Progenitor cell of endocrine pancreas (in vitro differentiated cells): ENCODE results near the gene NAA40. TPM values are rescaled to one million over a fixed set of nuclear protein-coding genes. Genes with fewer than 3 reads are reported as not detected.
"Not testable (repeated sequence)": the region's sequence is repeated elsewhere in the genome, so short reads cannot be mapped to it uniquely, and the experiment has no call there.

Experiments
- DNase-seq: peaks from one replicate; pipeline ENCODE4 v3.0.0; 2021; ENCODE audit warnings: low spot score; ENCODE audit not compliant: unreplicated experiment
- H3K27ac Mint-ChIP-seq: 2 replicates; pipeline ENCODE4 v1.8.0; 2021; ENCODE audit warnings: mild to moderate bottlenecking, moderate library complexity, mixed read lengths
- H3K27me3 Mint-ChIP-seq: 2 replicates; pipeline ENCODE4 v1.8.0; 2021; ENCODE audit warnings: mixed read lengths
- H3K36me3 Mint-ChIP-seq: 2 replicates; pipeline ENCODE4 v1.8.0; 2022; ENCODE audit warnings: mixed read lengths; ENCODE audit not compliant: insufficient read depth
- H3K4me1 Mint-ChIP-seq: 2 replicates; pipeline ENCODE4 v1.8.0; 2021; ENCODE audit warnings: low read depth, mixed read lengths
- H3K4me3 Mint-ChIP-seq: 2 replicates; pipeline ENCODE4 v1.8.0; 2021; ENCODE audit warnings: low read depth, mild to moderate bottlenecking, moderate library complexity, mixed read lengths
- H3K9me3 Mint-ChIP-seq: 2 replicates; pipeline ENCODE4 v1.8.0; 2021; ENCODE audit warnings: low read depth, mixed read lengths
- total RNA-seq: library from RNA; stranded (reverse); gene quantifications from 2 replicates; pipeline ENCODE4 v1.2.1, GENCODE V29; 2021
- TF ChIP-seq, protein P1 (sequence below): fragments of 200-600 bp; sonication (generic); IDR thresholded peaks from one replicate; pipeline ENCODE4 v1.5.0; 2021; ENCODE audit warnings: antibody characterized with exemption, mild to moderate bottlenecking; ENCODE audit not compliant: unreplicated experiment

NAA40 gene
- total RNA-seq, 1 donor from 2014 or later: 60.6 TPM

DNA sequence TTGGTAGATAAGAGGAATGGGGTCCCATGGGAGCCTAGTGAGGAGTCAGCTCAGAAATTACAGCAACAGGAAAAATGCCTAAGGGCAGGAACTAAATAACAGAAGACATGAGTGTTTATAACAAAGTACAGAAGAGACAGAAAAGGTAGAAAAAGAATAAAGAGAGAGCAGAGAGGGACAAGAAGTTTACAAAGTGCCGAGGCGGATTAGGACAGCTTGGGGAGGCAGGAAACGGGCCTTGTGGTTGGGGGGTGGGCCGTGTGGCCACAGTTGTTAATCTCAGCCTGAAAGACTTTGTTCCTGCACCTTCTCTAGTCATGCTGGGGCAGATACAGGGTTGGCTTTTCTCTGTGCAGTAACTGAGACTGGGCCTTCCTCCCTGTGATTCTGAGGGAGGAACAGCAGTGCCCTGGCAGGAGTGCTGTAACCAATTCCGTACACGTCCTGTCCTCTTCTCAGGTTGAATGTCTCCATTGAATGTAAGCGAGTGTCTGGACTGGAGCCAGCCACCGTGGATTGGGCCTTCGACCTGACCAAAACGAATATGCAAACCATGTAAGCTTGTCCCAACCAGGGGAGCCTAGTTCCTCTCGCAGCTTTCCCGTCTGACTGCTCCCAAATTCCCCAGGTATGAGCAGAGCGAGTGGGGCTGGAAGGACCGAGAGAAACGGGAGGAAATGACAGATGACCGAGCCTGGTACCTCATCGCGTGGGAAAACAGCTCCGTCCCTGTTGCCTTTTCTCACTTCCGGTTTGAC is 13.2 kb downstream of the NAA40 start:
- H3K9me3 Mint-ChIP-seq: no peaks in the 10 kb centered on the region
- no peak overlapping the region for H3K4me3 Mint-ChIP-seq
- no peaks in the 10 kb centered on the region for H3K27me3 Mint-ChIP-seq
- TF ChIP-seq, protein P1, sequence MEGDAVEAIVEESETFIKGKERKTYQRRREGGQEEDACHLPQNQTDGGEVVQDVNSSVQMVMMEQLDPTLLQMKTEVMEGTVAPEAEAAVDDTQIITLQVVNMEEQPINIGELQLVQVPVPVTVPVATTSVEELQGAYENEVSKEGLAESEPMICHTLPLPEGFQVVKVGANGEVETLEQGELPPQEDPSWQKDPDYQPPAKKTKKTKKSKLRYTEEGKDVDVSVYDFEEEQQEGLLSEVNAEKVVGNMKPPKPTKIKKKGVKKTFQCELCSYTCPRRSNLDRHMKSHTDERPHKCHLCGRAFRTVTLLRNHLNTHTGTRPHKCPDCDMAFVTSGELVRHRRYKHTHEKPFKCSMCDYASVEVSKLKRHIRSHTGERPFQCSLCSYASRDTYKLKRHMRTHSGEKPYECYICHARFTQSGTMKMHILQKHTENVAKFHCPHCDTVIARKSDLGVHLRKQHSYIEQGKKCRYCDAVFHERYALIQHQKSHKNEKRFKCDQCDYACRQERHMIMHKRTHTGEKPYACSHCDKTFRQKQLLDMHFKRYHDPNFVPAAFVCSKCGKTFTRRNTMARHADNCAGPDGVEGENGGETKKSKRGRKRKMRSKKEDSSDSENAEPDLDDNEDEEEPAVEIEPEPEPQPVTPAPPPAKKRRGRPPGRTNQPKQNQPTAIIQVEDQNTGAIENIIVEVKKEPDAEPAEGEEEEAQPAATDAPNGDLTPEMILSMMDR: no peak
- DNase-seq: no peak
- H3K36me3 Mint-ChIP-seq: peaks cover 9% of the 10 kb centered on the region
- H3K27ac Mint-ChIP-seq: no peak overlapping the region
- no peaks in the 10 kb centered on the region for H3K4me1 Mint-ChIP-seq

DNA sequence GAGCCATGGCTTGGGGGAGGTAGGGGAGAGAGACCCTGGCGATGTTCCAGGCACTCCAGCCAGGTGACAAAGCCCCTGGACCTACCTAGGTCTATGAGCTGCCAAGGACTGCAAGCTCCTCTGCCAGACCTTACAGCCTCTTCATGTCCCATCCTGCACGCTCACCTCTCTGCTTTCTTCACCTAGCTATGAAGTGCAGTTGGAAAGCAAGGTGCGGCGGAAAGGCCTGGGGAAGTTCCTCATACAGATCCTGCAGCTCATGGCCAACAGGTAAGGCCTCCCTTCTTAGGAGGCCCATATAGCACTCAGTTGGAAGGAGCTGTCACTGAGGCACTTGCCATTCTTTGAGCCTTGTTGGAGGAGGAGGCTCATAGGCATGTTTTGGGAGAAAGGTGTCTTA is 13.8 kb downstream of the NAA40 start:
- Mint-ChIP-seq H3K9me3 (no peaks in the 10 kb centered on the region), H3K36me3 (peaks cover 9% of the 10 kb centered on the region), H3K4me3 (no peak overlapping the region), H3K4me1 (no peaks in the 10 kb centered on the region), H3K27me3 (no peaks in the 10 kb centered on the region), H3K27ac (no peak overlapping the region)
- TF ChIP-seq, protein P1: no peak
- DNase-seq: no peak

DNA sequence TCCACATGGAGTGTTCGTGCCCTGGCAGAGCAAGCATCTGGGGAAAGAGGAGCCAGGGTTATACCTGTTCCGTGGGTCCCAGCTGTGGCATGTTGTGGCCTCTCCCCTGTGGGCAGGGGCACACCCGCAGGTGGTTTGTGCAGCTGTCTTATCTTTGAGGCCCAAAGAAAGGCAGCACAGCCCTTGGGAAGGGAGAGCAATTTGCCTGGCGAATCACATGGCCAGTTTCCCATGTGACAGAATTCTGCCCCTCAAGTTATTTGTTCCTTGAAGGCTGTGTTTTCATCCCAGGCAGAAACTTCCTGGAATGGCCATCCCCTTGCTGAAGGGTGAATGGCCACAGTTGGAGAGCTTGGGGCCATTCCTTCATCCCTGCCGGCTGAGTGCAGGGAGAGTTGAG is 19.2 kb downstream of the NAA40 start:
- DNase-seq: no peak
- TF ChIP-seq, protein P1: no peak
- no peak overlapping the region for H3K4me3 Mint-ChIP-seq
- peaks cover 3% of the 10 kb centered on the region for H3K36me3 Mint-ChIP-seq
- H3K27ac Mint-ChIP-seq: no peak overlapping the region
- no peaks in the 10 kb centered on the region for H3K27me3 Mint-ChIP-seq
- no peaks in the 10 kb centered on the region for H3K9me3 Mint-ChIP-seq
- peaks cover 6% of the 10 kb centered on the region for H3K4me1 Mint-ChIP-seq

DNA sequence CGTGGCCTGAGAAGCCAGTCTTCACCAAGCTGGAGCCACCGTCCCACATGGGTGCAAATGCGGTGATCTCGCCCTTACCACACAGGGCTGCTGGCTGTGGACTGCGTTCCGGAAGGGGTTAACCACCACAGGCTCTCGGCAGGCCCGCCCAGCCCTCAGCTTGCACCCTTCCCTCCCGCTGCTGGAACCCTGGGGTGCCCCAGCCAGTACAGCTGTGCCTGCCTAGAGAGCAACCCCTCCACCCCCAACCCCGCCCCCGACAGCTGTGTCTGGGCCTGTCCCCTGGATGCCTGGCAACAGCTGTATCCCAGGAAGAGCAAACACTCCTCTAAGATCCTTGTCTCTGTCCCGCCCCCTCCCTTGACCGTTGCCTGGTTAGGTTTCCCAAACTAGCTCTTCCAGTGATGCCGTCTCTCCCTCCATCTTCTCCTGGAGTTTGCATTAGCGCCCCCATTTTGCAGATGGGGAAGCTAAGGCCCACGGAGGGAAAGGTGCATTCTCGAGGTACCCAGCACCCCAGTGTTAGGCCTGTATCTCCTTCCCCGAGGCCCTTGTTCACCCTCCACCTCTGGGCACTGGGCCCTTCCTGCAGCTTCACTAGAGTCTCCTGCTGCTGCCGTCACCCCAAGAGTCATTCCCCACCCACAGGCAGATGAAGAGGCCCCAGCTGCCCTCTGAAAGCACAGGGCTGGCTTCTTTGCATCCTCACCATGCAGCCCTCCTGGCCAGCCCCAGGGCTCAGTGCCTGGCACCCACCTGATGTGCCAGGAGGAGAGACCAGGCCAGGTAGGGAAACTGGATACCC is 23.0 kb downstream of the NAA40 start:
- TF ChIP-seq, protein P1: no peak
- Mint-ChIP-seq H3K36me3 (no peaks in the 10 kb centered on the region), H3K27ac (peak overlapping the region; percentile 7), H3K27me3 (no peaks in the 10 kb centered on the region), H3K4me3 (no peak overlapping the region), H3K9me3 (no peaks in the 10 kb centered on the region), H3K4me1 (peaks cover 6% of the 10 kb centered on the region)
- DNase-seq: no peak

DNA sequence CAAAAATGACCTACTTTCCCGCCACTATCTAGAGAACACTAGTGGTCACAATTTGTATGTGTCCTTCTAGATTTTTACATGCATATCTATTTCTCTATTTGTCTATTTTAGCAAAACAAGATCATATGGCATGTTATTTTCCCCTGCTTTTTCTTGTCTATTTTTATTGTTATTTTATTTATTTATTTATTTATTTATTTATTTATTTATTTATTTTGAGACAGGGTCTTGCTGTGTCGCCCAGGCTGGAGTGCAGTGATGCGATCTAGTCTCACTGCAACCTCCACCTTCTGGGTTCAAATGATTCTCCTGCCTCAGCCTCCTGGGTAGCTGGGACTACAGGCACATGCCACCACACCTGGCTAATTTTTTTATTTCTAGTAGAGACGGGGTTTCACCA is 25.1 kb downstream of the NAA40 start:
- H3K27me3 Mint-ChIP-seq, DNase-seq, H3K27ac Mint-ChIP-seq, H3K36me3 Mint-ChIP-seq, H3K9me3 Mint-ChIP-seq, H3K4me1 Mint-ChIP-seq, H3K4me3 Mint-ChIP-seq: not testable (repeated sequence)
